ENCODE results near the gene CAPN14. TPM values are rescaled to one million over a fixed set of nuclear protein-coding genes. Genes with fewer than 3 reads are reported as not detected.

Gene CAPN14
- total RNA-seq, 1 donor from 2014 or later = 3.3 TPM

- TF ChIP-seq CTCF (IDR thresholded peaks at IDR 0.05) = no peak
- H3K4me3 Mint-ChIP-seq = no peak overlapping the region
- peaks cover 10% of the 10 kb centered on the region for H3K4me1 Mint-ChIP-seq
- H3K27me3 Mint-ChIP-seq = no peaks in the 10 kb centered on the region
- peaks cover 3% of the 10 kb centered on the region for H3K9me3 Mint-ChIP-seq
- POLR2A ChIA-PET = no interaction called here
- DNase-seq (no peak), ATAC-seq (ENCODE audit: low read depth) (no peak)
- intact Hi-C loops (cut with micrococcal nuclease) = no loop called here
- H3K36me3 Mint-ChIP-seq (ENCODE audit: low read depth) = peaks cover 5% of the 10 kb centered on the region
- no peak overlapping the region for H3K27ac Mint-ChIP-seq
- CTCF ChIA-PET = interaction anchor here (1.0 kb wide), 1 partner anchor 136 kb away, joined by 4 read pairs; no protein-coding TSS in a partner anchor
These were observed 20.1 kb downstream of the CAPN14 start for GRCh38 chr2:31197166-31197565.

GRCh38 chr2:31196622-31197021 lies 20.7 kb downstream of the CAPN14 start:
- POLR2A ChIA-PET = no interaction called here
- CTCF ChIA-PET = no interaction called here
- Mint-ChIP-seq H3K4me3 (no peak overlapping the region), H3K27ac (no peak overlapping the region), H3K4me1 (peaks cover 10% of the 10 kb centered on the region), H3K36me3 (ENCODE audit: low read depth) (peaks cover 5% of the 10 kb centered on the region), H3K27me3 (no peaks in the 10 kb centered on the region), H3K9me3 (peaks cover 3% of the 10 kb centered on the region)
- no peak for ATAC-seq (ENCODE audit: low read depth)
- TF ChIP-seq CTCF (IDR thresholded peaks at IDR 0.05) = no peak
- DNase-seq = no peak
- intact Hi-C loops (cut with micrococcal nuclease) = no loop called here

GRCh38 chr2:31193806-31194205 lies 23.5 kb downstream of the CAPN14 start:
- peaks cover under 1% of the 10 kb centered on the region for H3K9me3 Mint-ChIP-seq
- H3K4me1 Mint-ChIP-seq = peaks cover 10% of the 10 kb centered on the region
- intact Hi-C loops (cut with micrococcal nuclease) = no loop called here
- CTCF ChIA-PET = interaction anchor here (1.6 kb wide), 1 partner anchor 23 kb away, joined by 8 read pairs; no protein-coding TSS in a partner anchor
- H3K36me3 Mint-ChIP-seq (ENCODE audit: low read depth) = peaks cover 14% of the 10 kb centered on the region
- H3K4me3 Mint-ChIP-seq = no peak overlapping the region
- no peak for ATAC-seq (ENCODE audit: low read depth)
- no peak for TF ChIP-seq CTCF (IDR thresholded peaks at IDR 0.05)
- no peaks in the 10 kb centered on the region for H3K27me3 Mint-ChIP-seq
- POLR2A ChIA-PET = interaction anchor here (0.5 to 0.6 kb wide), 2 partner anchors 24 to 507 kb away, joined by 3 to 5 read pairs; no protein-coding TSS in a partner anchor
- H3K27ac Mint-ChIP-seq = no peak overlapping the region
- no peak for DNase-seq

- DNase-seq = no peak
- TF ChIP-seq CTCF (IDR thresholded peaks at IDR 0.05) = no peak
- H3K27ac Mint-ChIP-seq = no peak overlapping the region
- H3K36me3 Mint-ChIP-seq (ENCODE audit: low read depth) = peaks cover 14% of the 10 kb centered on the region
- intact Hi-C loops (cut with micrococcal nuclease) = no loop called here
- no peaks in the 10 kb centered on the region for H3K27me3 Mint-ChIP-seq
- ChIA-PET CTCF (interaction anchor here (1.6 kb wide), 1 partner anchor 22 kb away, joined by 8 read pairs; no protein-coding TSS in a partner anchor), POLR2A (no interaction called here)
- no peak overlapping the region for H3K4me3 Mint-ChIP-seq
- no peaks in the 10 kb centered on the region for H3K9me3 Mint-ChIP-seq
- H3K4me1 Mint-ChIP-seq = peaks cover 10% of the 10 kb centered on the region
- ATAC-seq (ENCODE audit: low read depth) = no peak
These were observed 24.4 kb downstream of the CAPN14 start for GRCh38 chr2:31192851-31193392.

GRCh38 chr2:31192396-31192795 lies 24.9 kb downstream of the CAPN14 start:
- no peaks in the 10 kb centered on the region for H3K9me3 Mint-ChIP-seq
- peaks cover 14% of the 10 kb centered on the region for H3K36me3 Mint-ChIP-seq (ENCODE audit: low read depth)
- ChIA-PET POLR2A (no interaction called here), CTCF (no interaction called here)
- no peak for DNase-seq
- TF ChIP-seq CTCF (IDR thresholded peaks at IDR 0.05) = no peak
- no peak overlapping the region for H3K4me3 Mint-ChIP-seq
- no peaks in the 10 kb centered on the region for H3K27me3 Mint-ChIP-seq
- H3K27ac Mint-ChIP-seq = no peak overlapping the region
- intact Hi-C loops (cut with micrococcal nuclease) = no loop called here
- H3K4me1 Mint-ChIP-seq = peaks cover 10% of the 10 kb centered on the region
- ATAC-seq (ENCODE audit: low read depth) = no peak

Measured in activated B cell treated with CpG ODN at 0.5 μM for 24 hours (primary cell).